ENCODE data around the gene MAOA.

The MAOA gene

GRCh38 chrX:43728966-43729365 lies 72.9 kb downstream of the MAOA start:
- no peak for TF ChIP-seq REST (IDR thresholded peaks at IDR 0.05; ENCODE audit: low read depth)
- TF ChIP-seq EGR1 (IDR thresholded peaks at IDR 0.05) = no peak
- TF ChIP-seq YY1 (IDR thresholded peaks at IDR 0.05; ENCODE audit: low read depth) = no peak

- TF ChIP-seq REST (IDR thresholded peaks at IDR 0.05; ENCODE audit: low read depth) = no peak
- TF ChIP-seq NFIC (IDR thresholded peaks at IDR 0.05) = no peak
- no peak for TF ChIP-seq CEBPB (IDR thresholded peaks at IDR 0.05)
- TF ChIP-seq TEAD4 (IDR thresholded peaks at IDR 0.05) = no peak
- no peak for TF ChIP-seq EP300 (IDR thresholded peaks at IDR 0.05; ENCODE audit: borderline replicate concordance)
- no peak for TF ChIP-seq EGR1 (IDR thresholded peaks at IDR 0.05)
- TF ChIP-seq FOXM1 (IDR thresholded peaks at IDR 0.05; ENCODE audit: borderline replicate concordance, low read depth) = no peak
- no peak for TF ChIP-seq CREB1 (IDR thresholded peaks at IDR 0.05; ENCODE audit: low read depth)
- no peak for TF ChIP-seq TAF1 (IDR thresholded peaks at IDR 0.05; ENCODE audit: low read depth)
- no peak for TF ChIP-seq YY1 (IDR thresholded peaks at IDR 0.05; ENCODE audit: low read depth)
- TF ChIP-seq ZBTB7A (IDR thresholded peaks at IDR 0.05; ENCODE audit: low read depth) = no peak
Observed at GRCh38 chrX:43731086-43731485, 75.0 kb downstream of the MAOA start.

GRCh38 chrX:43733699-43734098 lies 77.6 kb downstream of the MAOA start:
- TF ChIP-seq CEBPB (IDR thresholded peaks at IDR 0.05) (no peak), CREB1 (IDR thresholded peaks at IDR 0.05; ENCODE audit: low read depth) (no peak), ZBTB7A (IDR thresholded peaks at IDR 0.05; ENCODE audit: low read depth) (no peak), NFIC (IDR thresholded peaks at IDR 0.05) (no peak), YY1 (IDR thresholded peaks at IDR 0.05; ENCODE audit: low read depth) (no peak)

GRCh38 chrX:43734444-43734843 lies 78.3 kb downstream of the MAOA start:
- TF ChIP-seq MAX (IDR thresholded peaks at IDR 0.05) (no peak), REST (IDR thresholded peaks at IDR 0.05; ENCODE audit: low read depth) (no peak), EGR1 (IDR thresholded peaks at IDR 0.05) (no peak), EP300 (IDR thresholded peaks at IDR 0.05; ENCODE audit: borderline replicate concordance) (no peak), USF1 (IDR thresholded peaks at IDR 0.05) (no peak), YY1 (IDR thresholded peaks at IDR 0.05; ENCODE audit: low read depth) (no peak), TEAD4 (IDR thresholded peaks at IDR 0.05) (no peak), TCF12 (IDR thresholded peaks at IDR 0.05; ENCODE audit: low read depth) (no peak), CREB1 (IDR thresholded peaks at IDR 0.05; ENCODE audit: low read depth) (no peak), TAF1 (IDR thresholded peaks at IDR 0.05; ENCODE audit: low read depth) (no peak), FOXM1 (IDR thresholded peaks at IDR 0.05; ENCODE audit: borderline replicate concordance, low read depth) (no peak), RAD21 (IDR thresholded peaks at IDR 0.05; ENCODE audit: low read depth) (no peak), NFIC (IDR thresholded peaks at IDR 0.05) (no peak), CEBPB (IDR thresholded peaks at IDR 0.05) (no peak), ZBTB7A (IDR thresholded peaks at IDR 0.05; ENCODE audit: low read depth) (no peak)

GRCh38 chrX:43735534-43735933 lies 79.4 kb downstream of the MAOA start:
- TF ChIP-seq MAX (IDR thresholded peaks at IDR 0.05) = no peak
- TF ChIP-seq RAD21 (IDR thresholded peaks at IDR 0.05; ENCODE audit: low read depth) = no peak
- no peak for TF ChIP-seq CEBPB (IDR thresholded peaks at IDR 0.05)
- no peak for TF ChIP-seq EGR1 (IDR thresholded peaks at IDR 0.05)
- TF ChIP-seq CREB1 (IDR thresholded peaks at IDR 0.05; ENCODE audit: low read depth) = no peak
- no peak for TF ChIP-seq TAF1 (IDR thresholded peaks at IDR 0.05; ENCODE audit: low read depth)
- TF ChIP-seq USF1 (IDR thresholded peaks at IDR 0.05) = no peak
- TF ChIP-seq ZBTB7A (IDR thresholded peaks at IDR 0.05; ENCODE audit: low read depth) = no peak
- no peak for TF ChIP-seq TCF12 (IDR thresholded peaks at IDR 0.05; ENCODE audit: low read depth)
- TF ChIP-seq NFIC (IDR thresholded peaks at IDR 0.05) = no peak
- TF ChIP-seq TEAD4 (IDR thresholded peaks at IDR 0.05) = no peak
